GM12865 (cell line): Measurements from ENCODE around the gene SRC.

Experiments used
- DNase-seq: peaks from one replicate; pipeline ENCODE4 v3.0.0; 2010; ENCODE audit warnings: low read depth
- H3K4me3 ChIP-seq: 2 replicates; pipeline ENCODE4 v1.5.1; 2011; ENCODE audit warnings: mild to moderate bottlenecking, low read depth, low read length, control low read depth
- CTCF ChIP-seq: IDR thresholded peaks from 2 replicates; pipeline ENCODE4 v1.5.1; 2011; ENCODE audit warnings: low read length, control low read depth, low read depth, inconsistent platforms; ENCODE audit not compliant: insufficient read depth; ENCODE audit errors: missing control alignments

SRC gene

GRCh38 chr20:37408302-37409193, 62.6 kb downstream of the SRC start:
- no peak for TF ChIP-seq CTCF
- H3K4me3 ChIP-seq: no peak overlapping the region
- no peak for DNase-seq

GRCh38 chr20:37411408-37412219, 65.7 kb downstream of the SRC start:
- DNase-seq: no peak
- H3K4me3 ChIP-seq: no peak overlapping the region
- no peak for TF ChIP-seq CTCF

- TF ChIP-seq CTCF: no peak
- no peak for DNase-seq
- H3K4me3 ChIP-seq: no peak overlapping the region
Observed at GRCh38 chr20:37413023-37413334, 67.0 kb downstream of the SRC start.

- no peak for DNase-seq
- H3K4me3 ChIP-seq: no peak overlapping the region
Observed at GRCh38 chr20:37413379-37413778, 67.4 kb downstream of the SRC start.

GRCh38 chr20:37414224-37415035, 68.5 kb downstream of the SRC start:
- DNase-seq: no peak
- TF ChIP-seq CTCF: no peak
- H3K4me3 ChIP-seq: no peak overlapping the region

More at GRCh38 chr20:37413379-37413778, 67.4 kb downstream of the SRC start:
- no peak for TF ChIP-seq CTCF

GRCh38 chr20:37415118-37416085, 69.5 kb downstream of the SRC start:
- TF ChIP-seq CTCF: no peak
- DNase-seq: no peak
- no peak overlapping the region for H3K4me3 ChIP-seq
